HL-60/S4 treated with phorbol 12-myristate 13-acetate at 8.2 ng/mL for 4 days and 3 days (cell line): Measurements from ENCODE around the gene HEBP1.

Source experiments
- in situ Hi-C: fragments of 300-500 bp; cut with MboI; formaldehyde crosslinking; loops from 2 replicates; pipeline ENCODE4 v1.15.0; 2022; ENCODE audit warnings: low sequenced_read_pairs

The HEBP1 gene

GRCh38 chr12:12954878-12955625, 45.0 kb downstream of the HEBP1 start:
- in situ Hi-C loops: no loop called here

DNA sequence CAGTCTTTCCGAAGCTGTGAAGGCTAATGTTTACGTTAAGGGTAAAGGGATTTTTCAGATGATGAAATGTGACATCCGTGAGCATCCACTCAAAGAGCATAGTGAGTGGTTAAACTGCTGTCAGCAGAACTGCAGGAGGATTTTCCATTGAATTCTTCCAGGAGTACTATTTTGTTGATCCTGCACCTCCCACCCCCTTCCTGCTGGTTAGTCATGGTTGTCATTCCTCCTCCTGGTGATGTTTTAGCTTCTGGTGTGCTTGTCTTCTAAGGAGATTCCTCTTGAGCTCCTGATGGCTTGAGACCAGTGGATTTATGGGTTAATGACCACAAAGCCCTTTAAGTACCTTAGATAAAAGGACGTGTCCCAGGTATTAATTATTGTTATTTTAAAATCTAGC, 45.7 kb downstream of the HEBP1 start:
- in situ Hi-C loops: no loop called here

DNA sequence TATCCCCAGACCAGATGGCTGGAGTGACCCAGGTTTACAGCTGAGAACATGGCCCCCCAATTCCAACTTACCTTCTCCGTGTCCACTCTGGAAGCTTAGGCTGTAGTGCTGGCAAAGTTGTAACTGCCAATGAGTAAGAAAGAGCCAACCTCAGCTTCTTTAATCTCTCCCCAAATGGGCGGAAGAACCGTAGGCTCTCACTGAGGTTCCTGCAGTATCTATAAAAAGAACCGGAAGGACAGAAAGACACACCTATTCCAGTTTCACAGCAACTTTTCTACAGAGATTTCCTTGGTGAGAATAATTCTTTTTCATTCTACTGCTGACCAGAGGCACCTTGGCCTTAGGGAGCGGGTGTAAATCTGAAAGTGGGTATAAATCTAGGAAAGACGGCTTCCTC, 48.0 kb downstream of the HEBP1 start, which contains the start of gene GPRC5D:
TSS of gene GPRC5D (minus strand) at position 135 of the 400 bp plus-strand sequence. CDS start 1,786 bp downstream, outside the sequence.
- in situ Hi-C loops: no loop called here

DNA sequence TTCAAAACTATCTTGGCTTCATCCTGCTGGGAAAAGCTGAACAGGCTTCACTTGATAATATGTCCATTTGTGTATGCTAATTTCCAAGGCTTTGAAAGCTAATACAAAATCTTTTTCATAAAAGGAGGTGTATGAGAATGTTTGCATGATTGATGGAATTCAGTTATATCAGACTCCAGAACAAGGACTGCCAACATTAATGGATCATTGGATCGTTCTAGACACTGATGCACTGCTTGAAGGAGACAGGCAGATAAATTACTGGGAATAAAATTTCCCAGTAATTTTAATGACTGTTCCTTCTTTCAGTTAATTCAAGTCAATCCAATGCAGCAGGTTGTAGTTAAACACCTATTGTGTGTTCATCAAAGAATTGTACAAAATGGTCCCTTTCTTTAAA, 48.6 kb downstream of the HEBP1 start:
- in situ Hi-C loops: no loop called here

- in situ Hi-C loops: no loop called here
Observed at GRCh38 chr12:12947902-12948301, 52.2 kb downstream of the HEBP1 start.

- in situ Hi-C loops: no loop called here
Observed at GRCh38 chr12:12946686-12947355, 53.2 kb downstream of the HEBP1 start.

GRCh38 chr12:12945591-12945990, 54.5 kb downstream of the HEBP1 start:
- in situ Hi-C loops: no loop called here

DNA sequence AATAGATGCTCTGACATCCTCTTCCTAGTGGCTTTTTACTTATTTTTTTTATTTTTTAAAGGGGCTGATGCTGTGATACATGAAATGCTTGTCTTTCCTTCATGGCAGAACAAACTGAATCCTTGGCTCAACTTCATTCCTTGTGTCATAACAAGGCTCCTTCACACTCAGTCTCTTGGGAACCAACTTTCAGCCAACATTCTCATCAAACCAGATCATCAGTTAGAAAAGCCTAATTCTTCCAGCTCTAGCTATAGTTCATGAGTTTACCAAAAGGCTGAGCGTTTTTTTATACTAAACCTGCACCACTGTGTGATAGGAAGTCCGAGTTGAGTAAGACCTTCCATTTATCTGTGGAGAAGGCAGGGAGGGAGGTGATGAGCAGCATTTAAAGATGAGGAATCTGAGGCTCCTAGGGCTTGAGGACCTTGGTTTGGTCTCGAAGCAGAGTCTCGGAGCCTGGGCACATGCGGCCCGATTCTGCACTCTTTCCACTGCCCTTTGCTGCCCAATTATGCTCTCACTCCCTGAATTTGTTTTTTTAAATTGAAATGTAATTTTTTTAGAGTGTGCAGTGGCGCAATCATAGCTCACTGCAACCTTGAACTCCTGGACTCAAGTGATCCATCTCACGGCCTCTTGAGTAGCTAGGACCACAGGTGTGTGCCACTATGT, 56.3 kb downstream of the HEBP1 start:
- in situ Hi-C loops: no loop called here

DNA sequence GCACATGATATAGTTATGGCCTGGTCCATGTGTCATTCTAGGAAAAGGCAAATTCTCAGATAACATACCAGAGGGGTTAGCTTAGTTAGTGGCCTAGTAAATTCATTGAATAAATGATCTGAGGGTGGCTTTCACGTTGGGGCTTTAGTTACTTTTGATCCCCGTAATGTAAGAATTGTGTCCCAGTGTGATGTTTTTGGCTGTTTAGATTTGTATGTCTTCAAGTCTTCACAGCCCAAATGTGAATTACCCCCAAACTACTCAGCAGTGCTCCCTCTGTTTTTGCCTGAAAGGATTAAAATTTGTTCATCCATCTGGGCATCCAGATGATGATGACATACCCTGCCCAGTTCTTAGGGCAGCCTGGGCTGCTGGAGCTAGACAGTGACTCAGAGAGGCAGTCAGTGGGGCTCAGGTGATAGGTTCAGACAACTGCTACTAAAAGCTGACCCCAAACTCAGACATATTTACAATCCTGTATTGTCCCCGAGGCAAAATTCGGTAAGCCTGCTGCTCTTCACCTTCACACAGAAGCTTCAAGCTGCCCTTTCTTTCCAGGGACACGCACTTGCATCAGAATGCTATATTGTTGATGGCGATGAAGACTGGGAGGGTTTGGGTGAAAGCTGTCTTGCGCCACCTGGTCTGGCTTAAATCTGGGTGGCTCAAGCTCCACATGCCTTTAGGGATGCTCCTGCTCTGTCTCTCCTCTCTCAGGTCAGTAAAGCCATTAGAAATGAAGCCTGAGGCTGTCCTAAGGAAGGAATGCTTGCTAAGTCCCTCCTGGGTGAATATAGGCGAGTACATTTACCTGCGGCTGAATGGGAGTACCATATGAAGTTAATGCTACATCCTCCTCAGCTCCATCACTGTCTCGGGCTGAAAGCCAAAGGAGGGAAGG, 58.4 kb downstream of the HEBP1 start:
- in situ Hi-C loops: no loop called here

DNA sequence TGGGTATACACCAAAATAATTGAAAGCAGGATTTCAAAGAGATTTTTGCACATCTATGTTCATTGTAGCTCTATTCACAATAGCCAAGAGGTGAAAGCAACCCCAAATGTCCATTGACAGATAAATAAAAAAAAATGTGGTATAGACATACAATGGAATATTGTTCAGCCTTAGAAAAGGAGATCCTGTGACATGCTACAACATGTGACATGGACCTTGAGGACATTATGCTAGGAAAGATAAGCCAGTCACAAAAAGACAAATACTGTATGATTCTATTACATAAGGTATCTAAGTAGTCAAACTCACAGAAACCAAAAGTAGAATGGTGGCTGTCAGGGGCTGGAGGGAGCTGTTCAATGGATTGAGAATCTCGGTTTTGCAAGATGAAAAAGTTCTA, 60.2 kb downstream of the HEBP1 start:
- in situ Hi-C loops: no loop called here

GRCh38 chr12:12938541-12938940, 61.5 kb downstream of the HEBP1 start:
- in situ Hi-C loops: no loop called here

- in situ Hi-C loops: no loop called here
Observed at GRCh38 chr12:12936983-12937491, 63.0 kb downstream of the HEBP1 start.

GRCh38 chr12:12934556-12934955, 65.5 kb downstream of the HEBP1 start:
- in situ Hi-C loops: no loop called here

DNA sequence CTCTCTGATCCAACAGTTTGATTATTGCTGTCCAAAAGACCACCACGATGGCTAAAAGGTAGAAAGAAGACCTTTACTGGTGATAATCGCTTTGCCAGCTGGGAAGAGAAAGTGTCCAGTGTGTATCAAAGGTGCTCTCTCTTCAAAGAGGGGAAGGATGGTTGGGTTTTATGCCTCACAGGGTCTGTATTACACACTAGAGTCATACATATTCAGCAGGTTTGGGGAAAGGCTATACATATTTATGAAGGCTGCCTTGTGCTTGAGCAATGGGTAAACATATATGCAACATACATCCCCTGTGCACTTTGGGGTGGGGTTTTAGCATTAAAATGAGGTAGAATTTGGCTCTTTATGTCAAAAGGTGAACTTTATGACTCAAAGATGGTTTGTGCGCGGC, 66.3 kb downstream of the HEBP1 start:
- in situ Hi-C loops: no loop called here

DNA sequence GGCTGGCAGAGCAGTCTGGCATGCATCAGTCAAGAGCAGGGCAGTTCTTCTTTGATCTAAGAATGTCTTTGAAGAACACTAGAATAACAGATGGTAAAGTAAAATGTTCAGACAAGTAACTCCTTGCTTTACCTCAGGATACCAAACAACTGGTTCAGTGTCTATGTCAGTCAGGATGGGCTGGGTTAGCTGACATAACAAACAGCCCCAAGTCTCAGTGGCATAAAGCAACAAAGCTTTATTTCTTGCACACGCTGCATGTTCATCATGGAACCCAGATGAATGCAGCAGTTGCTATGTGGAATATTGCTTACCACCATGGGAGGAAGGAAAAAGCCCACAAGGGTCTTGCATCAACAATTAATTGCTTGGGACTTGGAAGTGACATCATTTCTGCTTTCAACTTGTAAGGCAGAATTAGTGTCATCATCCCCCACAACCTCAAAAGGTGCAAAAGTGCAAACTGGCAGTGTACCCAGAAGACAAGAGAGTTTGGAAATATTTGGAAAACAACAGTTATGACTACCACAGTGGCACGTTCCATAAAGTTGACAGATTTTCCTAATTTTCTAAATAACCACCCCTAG, 69.3 kb downstream of the HEBP1 start:
- in situ Hi-C loops: no loop called here

DNA sequence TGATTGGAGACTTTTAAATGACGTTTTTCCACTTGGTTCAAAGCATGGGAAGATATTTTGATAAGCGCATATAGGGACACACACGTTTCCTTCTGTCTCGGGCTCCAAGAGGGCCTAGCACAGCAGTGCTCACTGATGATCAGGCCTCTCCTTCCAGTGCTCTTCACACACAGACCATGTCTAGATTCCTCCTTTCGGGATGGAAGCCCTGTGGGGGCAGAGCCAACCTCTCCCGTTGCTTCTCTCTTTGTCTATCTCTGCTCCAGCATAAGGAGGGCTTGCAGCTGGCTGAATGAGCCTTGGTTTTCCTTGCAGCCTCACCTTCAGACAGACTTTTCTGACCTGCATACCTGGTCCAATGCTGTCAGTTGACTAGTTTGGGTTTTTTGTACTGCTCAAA, 70.4 kb downstream of the HEBP1 start:
- in situ Hi-C loops: no loop called here

- in situ Hi-C loops: no loop called here
Observed at GRCh38 chr12:12927211-12928079, 72.6 kb downstream of the HEBP1 start.

DNA sequence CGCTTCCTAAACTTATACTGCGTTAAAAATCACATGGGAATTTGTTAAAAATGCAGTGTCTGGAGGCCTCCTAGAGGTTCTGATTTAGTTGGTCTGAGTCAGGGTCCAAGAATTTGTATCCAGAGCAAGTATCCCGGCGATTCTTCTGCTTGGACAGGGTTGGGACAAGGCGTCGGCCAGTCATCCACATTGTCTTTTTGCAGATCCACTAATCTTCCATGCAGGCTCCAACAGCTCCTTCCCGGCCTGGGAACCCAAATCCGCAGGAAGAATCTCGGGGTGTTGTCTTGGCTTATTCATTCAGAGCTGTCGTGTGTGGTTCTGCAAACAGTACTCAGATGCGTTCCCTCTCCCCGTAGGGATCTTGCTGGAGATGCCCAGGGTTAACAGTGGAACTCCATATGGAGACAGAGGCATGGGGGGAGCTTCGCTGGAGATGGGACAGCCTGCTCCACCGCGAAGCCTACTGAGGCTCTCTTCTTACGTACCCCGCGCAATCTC, 73.4 kb downstream of the HEBP1 start:
- in situ Hi-C loops: no loop called here

GRCh38 chr12:12925388-12925787, 74.7 kb downstream of the HEBP1 start:
- in situ Hi-C loops: no loop called here
